GM18526 (cell line): Measurements from ENCODE around the gene AKT1.

Source experiments
- POLR2A ChIP-seq: IDR thresholded peaks from 3 replicates; pipeline ENCODE4 v1.6.1; 2011; ENCODE audit not compliant: insufficient read length; ENCODE audit errors: extremely low read depth

AKT1 gene

DNA sequence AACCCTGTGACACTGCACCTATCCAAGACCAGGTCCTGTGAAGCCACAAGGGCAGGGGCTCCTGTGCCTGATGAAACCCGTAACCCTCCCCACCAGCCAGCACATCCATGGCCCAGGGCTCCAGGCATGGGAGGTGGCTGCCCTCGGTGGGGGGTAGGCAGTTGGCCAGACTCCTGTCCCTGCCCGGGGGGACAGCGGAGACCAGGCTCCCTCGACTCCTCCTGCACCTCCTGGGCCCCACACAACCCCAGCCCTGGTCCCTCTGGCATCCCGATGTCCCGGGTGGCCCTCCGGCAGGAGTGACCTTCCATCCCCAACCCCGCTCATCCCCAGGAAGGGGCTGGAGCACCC is 11.4 kb downstream of the AKT1 start:
- no peak for TF ChIP-seq POLR2A

DNA sequence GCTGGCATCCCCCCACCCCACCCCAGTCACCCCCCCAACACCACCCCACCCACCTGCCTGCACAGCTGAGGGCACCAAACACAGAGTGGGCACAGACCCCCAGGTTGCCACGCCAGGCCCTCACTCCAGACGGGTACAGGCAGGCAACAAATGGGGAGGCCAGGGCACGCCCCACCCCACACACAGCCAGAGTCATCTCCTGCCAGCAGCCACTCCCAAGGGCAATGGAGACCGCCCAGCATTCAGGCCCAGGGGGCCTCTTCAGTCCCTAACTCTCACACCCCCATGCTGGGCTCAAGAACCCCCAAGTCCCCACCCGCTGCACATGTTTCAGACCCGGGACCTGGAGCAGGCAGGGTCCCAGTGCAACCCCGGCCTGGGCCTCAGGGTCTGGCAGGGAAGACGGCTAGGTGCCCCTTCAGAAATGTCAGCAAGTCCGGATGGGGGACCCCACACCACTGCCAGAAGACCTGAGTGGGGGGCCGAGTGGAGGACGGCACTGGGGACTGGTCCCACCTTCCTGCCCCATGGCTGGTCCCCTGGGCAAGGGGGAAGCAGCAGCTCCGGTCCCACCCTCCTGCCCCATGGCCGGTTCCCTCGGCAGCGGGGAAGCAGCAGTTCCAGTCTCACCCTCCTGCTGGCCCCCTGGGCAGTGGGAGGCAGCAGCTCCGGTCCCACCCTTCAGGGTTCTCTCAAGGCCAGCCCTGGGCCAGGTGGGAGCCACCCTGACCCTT is 11.9 kb downstream of the AKT1 start:
- TF ChIP-seq POLR2A = no peak

DNA sequence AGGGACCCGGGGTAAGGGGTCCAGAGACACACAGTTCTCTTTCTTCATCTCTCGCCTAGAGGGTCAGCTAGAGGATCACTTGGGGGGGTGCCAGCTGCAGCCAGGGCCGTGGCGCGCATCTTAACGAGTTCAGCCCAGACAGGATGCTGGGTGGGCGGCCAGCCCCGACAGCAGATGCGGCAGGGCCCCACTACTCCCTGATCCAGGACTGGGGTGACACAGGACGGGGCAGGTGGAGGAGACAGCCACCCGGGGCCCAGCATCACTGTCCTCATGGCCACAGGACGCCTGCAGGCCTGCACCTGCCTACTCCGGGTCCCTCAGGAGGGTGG is 12.8 kb downstream of the AKT1 start:
- TF ChIP-seq POLR2A = no peak

DNA sequence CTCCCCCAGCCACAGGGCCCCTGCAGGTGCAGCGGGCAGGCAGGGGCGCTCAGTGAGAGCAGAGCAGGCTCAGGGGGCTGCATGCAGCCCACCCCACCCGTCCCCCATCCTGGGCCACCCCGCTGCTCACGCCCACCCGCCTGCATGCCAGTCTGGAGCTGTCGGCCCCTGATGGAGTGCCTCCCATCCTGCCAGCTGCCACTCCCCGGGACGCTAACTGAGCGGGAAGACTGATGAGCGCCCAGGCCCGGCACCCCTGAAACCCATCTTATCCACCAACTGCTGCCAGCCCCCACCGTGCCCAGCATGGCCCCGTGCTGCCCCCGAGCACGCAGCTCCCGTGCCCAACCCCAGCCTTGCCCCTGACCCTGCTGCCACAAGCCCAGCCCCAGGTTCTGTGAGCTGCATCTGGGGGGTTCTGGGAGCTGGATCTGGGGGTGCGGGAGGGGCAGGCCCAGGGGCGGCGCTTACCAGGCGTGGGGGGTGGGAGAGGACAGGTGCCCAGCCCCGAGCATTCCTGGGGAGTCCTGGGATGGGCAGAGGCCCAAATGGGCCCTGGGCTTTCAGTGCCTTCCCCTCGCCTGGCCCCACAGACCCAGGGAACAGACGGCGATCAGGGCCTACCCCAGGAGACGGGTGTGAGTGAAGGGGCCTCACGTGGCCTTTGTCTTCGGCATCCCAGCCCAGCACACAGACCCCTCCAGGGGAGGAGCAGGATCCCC is 13.3 kb downstream of the AKT1 start:
- TF ChIP-seq POLR2A = no peak

GRCh38 chr14:104781271-104782077 is 14.1 kb downstream of the AKT1 start:
- TF ChIP-seq POLR2A = no peak

- no peak for TF ChIP-seq POLR2A
Observed at GRCh38 chr14:104780513-104781030, 15.0 kb downstream of the AKT1 start.

GRCh38 chr14:104779776-104780512 is 15.6 kb downstream of the AKT1 start:
- no peak for TF ChIP-seq POLR2A

GRCh38 chr14:104778694-104779331 is 16.7 kb downstream of the AKT1 start:
- TF ChIP-seq POLR2A = no peak

GRCh38 chr14:104777808-104778249 is 17.7 kb downstream of the AKT1 start:
- no peak for TF ChIP-seq POLR2A

DNA sequence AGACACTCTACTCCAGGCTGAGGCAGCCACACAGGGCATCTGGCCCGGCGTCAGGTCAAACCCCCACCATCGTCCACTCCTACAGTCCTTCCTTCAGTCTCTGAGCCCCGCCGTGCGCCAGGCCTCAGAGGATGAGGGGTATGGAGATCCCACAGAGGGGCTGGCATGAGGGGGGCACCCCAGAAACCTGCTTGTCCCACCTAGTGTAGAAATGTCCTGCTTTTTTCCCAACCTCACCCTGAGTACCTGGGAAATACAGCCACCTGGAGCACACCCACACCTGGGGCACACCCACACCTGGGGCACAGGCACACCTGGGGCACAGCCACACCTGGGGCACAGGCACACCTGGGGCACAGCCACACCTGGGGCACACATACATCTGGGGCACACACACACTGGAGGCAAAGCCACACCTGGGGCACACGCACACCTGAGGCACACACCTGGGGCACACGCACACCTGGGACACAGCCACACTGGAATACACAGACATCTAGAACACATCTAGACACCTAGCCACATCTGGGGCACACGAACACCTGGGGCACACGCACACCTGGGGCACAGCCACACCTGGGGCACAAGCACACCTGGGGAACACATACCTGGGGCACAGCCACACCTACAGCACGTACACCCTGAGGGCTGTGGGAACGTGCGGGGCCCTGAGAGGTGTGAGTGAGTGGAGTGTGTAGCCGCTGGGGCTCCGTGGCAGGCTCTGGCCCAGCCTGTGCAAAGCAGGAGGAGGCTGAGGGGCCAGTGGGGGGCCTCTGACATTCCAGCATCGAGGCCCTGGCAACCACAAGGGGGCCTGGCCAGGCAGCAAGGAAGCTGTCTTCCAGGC is 18.4 kb downstream of the AKT1 start:
- TF ChIP-seq POLR2A = no peak

GRCh38 chr14:104776481-104776880 is 19.1 kb downstream of the AKT1 start:
- TF ChIP-seq POLR2A = no peak

DNA sequence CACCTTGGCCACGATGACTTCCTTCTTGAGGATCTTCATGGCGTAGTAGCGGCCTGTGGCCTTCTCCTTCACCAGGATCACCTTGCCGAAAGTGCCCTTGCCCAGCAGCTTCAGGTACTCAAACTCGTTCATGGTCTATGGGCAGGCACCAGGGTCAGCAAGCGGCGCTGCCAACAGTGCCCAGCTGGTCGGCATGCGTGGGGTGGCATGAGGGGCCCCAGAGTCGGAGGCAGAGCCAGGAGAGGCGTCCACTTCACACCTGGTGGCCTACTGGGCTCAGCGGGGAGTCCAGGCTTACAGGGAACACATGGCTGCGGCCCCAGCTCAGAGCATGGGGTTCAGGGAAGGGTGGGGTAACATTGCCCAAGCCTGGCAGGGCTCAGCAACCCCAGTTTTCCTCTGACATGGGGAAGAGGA is 20.5 kb downstream of the AKT1 start:
- TF ChIP-seq POLR2A = no peak

DNA sequence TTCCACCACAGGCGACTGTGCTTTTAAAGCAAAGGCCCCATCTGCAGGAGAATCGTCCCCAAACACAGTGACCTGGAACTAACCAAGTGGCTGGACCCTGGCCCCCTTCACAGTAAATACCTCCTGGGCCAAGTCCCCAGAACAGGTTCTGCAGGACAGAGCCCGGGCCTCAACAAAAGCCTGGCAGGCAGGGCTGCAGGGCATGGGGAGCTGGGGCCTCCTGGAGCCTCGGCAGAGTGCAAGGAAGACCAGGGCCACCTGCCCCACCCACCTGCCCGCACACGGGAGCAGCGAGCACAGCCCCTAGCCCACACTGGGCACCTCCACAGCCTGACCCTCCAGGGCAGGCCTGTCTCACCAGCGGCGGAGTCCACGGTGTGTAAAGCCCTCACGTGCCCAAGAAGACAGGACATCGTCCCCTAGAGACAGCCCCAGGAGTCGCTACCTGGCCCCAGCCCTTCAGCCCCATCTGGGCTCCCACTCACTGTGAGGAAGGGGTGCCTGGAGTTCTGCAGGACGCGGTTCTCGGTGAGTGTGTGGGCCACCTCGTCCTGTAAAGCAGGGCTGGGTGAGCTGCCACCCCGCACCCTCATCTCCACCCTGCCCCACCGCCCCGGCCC is 21.0 kb downstream of the AKT1 start:
- no peak for TF ChIP-seq POLR2A
